AG10803 (cell line): ENCODE results near the gene MT1X.
"Not testable (repeated sequence)": the region's sequence is repeated elsewhere in the genome, so short reads cannot be mapped to it uniquely, and the experiment has no call there.

Experiments
- DNase-seq: peaks from one replicate; pipeline ENCODE4 v3.0.0; 2010; ENCODE audit warnings: low read depth
- H3K4me3 ChIP-seq: 2 replicates; pipeline ENCODE4 v1.5.1; 2011; ENCODE audit warnings: mild to moderate bottlenecking, low read length, control low read depth
- CTCF ChIP-seq: conservative IDR thresholded peaks from 2 replicates; pipeline ENCODE4 v1.5.1; 2011; ENCODE audit warnings: mild to moderate bottlenecking, low read length, control low read depth, inconsistent platforms

MT1X gene

DNA sequence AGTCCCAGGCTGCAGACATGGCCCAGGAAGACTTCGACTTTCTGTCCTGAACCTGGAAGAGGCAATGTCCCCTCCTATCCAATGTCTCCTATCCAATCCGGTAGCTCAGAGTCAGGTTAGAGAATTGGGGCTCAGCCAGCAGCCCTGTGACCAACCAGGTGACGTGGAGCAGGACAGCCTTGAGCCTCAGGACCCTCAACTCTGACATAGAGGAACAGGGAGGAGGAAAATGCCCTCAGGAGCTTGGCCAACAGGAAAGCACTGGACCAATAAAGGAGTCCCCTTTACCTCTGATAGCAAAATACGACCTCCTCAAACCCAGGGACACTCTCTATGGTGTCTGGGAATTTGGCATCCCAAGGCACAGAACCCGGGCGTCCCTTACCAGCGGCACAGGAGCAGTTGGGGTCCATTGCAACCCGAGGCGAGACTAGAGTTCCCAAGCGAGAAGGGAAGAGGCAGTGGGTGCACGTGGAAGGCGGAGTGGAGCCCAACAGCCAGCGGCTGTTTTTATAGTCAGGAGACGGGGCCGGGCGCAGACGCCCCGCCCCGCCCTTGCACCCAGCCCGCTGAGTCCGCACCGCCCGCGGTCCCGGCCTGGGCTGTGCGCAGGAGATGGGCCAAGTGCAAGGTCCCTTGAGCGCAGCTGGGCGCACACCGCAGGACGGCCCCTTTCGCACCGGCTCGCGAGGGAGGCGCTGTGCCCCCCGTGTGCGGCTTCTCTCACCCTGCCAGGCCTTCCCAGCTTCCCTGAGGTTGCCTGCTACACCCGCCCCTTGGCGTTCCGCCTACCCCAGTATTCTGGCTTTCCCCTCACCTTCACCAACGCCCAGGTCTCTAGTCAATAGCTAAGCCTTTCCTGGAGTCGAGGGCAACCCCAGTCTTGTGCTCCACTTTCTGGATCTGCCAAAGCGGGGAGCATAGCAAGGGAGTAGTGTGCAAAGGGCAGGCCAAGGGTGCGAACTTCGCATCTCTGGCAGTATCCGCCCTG, 14.4 kb upstream of the MT1X start, which contains the start of gene MT1G:
Gene MT1G, minus strand, starts transcription at position 485 of the 991 bp plus-strand sequence. Its CDS starts 72 bp downstream, at position 413.
- DNase-seq: no peak
- TF ChIP-seq CTCF: no peak
- H3K4me3 ChIP-seq: no peak within 1 kb of the TSS

DNA sequence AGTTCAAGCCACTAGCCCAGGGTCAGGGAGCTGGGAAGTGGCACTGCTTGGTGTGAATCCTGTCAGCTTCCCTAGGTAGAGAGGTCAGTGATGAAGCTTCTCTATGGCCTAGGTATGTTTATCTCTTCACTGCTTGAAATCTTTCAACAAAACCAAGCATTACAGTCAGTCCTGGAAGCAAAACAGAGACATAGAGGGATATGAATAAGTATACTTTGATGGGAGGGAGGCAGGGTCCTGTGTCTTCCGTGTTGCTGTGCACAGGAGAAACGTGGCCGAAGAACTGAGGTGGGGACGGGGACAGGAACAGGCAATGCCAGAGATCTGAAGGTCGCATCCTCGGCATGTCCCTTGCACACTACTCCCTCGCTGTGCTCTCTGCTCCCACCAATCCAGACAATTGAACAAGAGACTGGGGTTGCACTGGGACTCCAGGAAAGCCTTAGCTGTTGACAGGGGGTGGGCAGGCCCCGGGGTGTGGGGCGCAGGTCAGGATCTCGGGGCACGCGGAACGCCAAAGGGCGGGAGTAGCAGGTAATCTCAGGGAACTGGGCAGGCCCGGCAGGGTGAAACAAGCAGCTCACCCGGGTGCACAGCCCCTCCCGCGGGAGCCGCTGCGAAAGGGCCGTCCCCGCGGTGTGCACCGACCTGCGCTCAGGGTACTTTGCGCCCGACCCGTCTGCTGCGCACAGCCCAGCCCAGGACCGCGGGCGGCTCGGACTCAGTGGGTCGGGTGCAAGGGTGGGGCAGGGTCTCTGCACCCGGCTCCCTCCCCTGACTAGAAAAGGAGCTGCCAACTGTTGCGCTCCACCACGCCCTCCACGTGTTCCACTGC, 13.0 kb upstream of the MT1X start, which contains the start of gene MT1H:
Gene MT1H, plus strand, starts transcription at position 810 of the 835 bp plus-strand sequence. CDS start 71 bp downstream, outside the sequence.
- H3K4me3 ChIP-seq: no peak within 1 kb of the TSS
- no peak for DNase-seq
- TF ChIP-seq CTCF: no peak

GRCh38 chr16:56669840-56670619, 12.2 kb upstream of the MT1X start:
- no peak for TF ChIP-seq CTCF
- no peak for DNase-seq
- H3K4me3 ChIP-seq: no peak overlapping the region

GRCh38 chr16:56670620-56670934, 11.7 kb upstream of the MT1X start:
- H3K4me3 ChIP-seq: no peak overlapping the region
- no peak for TF ChIP-seq CTCF
- no peak for DNase-seq

DNA sequence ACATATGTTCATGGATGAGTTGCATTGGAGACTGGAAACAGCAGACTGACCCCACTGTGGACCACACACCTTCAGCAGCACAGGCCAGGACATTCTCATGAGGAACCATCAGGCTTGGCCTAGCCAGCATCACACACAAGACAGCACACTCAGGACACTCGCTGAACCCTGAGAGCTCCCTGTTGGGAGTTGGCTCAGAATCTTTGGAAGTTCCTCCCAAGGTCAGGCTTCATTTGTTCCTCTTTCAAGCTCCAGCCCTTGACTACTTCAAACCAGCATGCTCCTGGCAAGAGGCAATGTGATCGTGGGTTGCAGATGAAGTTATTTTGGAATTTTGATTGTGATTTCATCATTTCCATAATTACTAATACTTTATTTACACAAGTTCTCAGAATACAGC, 10.6 kb upstream of the MT1X start:
- DNase-seq, H3K4me3 ChIP-seq: not testable (repeated sequence)

GRCh38 chr16:56672171-56672570, 10.1 kb upstream of the MT1X start:
- DNase-seq, H3K4me3 ChIP-seq: not testable (repeated sequence)

GRCh38 chr16:56672761-56673536, 9.3 kb upstream of the MT1X start:
- no peak overlapping the region for H3K4me3 ChIP-seq
- no peak for DNase-seq
- no peak for TF ChIP-seq CTCF
